Stimulated activated CD8-positive, alpha-beta memory T cell treated with anti-CD3 and anti-CD28 coated beads, Interleukin-15, amount 100 ng/mL, for 24 hours (primary cell): Measurements from ENCODE around the gene CASP5.
"Not testable (repeated sequence)": the region's sequence is repeated elsewhere in the genome, so short reads cannot be mapped to it uniquely, and the experiment has no call there.

Source experiments
- DNase-seq: peaks from one replicate; pipeline ENCODE4 v3.0.0-alpha.2; 2020; ENCODE audit warnings: low read depth

The CASP5 gene

GRCh38 chr11:105033343-105033742 is 10.4 kb upstream of the CASP5 start:
- DNase-seq: no peak

DNA sequence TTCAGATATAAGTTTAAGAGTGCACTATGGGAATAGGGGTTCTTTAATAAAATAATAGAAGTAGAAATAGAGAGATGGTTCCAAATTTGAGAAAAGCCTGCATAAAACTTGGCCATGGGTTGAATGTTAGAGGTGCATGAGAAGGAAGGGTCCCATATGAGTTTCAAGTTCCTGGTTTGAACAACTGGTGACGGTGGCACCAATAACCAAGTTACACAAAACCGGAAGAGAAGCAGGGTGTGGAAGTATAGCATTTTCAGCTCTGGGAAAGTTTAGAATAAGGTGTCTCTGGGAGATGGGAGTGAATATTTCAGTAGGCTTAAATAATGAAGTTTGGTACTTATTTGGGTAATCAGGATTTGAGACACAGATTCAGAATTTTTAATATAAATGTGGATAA is 9.5 kb upstream of the CASP5 start:
- DNase-seq: no peak

GRCh38 chr11:105027678-105028077 is 4.7 kb upstream of the CASP5 start:
- no peak for DNase-seq

DNA sequence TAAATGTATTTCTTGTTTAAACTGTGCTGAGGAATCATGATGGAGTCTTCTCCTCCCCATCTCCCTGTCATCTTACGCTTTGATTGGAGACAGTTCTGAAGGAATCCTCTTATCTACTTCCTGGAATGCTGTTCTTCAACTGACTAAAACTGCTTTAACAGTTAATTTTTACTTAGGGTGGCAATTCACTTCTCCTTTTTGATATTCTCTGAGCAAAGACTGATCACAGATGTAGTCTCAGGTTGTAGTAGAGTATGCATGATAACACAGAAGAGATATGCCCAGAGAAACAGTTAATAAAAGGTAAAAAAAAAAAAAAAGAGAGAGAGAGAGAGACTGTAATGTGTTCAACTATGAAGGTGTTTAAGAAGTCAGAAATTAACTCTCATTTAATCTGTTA is 1.4 kb upstream of the CASP5 start:
- DNase-seq: no peak

GRCh38 chr11:105022527-105022926 is 441 bp downstream of the CASP5 start:
- no peak for DNase-seq

DNA sequence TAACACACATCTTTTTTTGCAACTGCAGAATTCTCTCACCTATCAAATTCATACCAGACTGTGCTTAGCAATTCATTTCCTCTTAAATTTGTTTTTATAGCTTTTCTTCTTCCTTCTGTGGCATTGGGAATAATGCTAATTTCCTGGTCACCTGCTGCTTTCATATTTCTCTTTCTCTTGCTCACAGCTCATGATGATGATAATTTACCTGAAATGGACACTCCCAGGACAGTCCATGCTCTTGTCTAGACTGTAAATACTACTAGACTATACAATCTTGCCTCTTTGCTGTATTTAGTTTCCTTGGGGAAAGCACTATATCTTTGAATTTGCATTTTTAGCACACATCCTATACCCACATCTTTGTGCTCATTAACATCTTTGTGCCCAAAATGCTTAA is 15.5 kb downstream of the CASP5 start:
- no peak for DNase-seq

GRCh38 chr11:105005451-105005845 is 17.5 kb downstream of the CASP5 start:
- no peak for DNase-seq

- no peak for DNase-seq
These were observed 18.9 kb downstream of the CASP5 start for GRCh38 chr11:105004021-105004420.

DNA sequence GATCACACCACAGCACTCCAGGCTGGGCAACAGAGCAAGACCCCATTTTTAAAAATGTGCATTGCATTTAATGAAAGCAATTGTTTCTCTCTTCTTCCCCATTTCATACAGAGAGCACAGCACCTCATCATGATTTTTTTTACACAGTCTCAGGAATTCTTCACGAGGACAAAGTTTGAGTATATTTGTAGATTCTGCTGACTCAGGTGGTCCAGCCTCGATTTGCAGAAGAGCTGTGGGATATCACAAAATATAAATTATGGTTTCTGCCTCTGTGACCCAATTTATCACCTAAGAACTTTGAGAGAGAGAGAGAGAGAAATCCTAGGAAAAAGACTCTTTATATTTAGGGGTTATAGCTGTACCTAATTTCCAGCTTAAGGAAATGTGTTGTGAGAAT is 19.8 kb downstream of the CASP5 start:
- DNase-seq: no peak

GRCh38 chr11:105000797-105001196 is 22.2 kb downstream of the CASP5 start:
- peak; percentile 31 for DNase-seq

GRCh38 chr11:105000167-105000566 is 22.8 kb downstream of the CASP5 start:
- DNase-seq: no peak

DNA sequence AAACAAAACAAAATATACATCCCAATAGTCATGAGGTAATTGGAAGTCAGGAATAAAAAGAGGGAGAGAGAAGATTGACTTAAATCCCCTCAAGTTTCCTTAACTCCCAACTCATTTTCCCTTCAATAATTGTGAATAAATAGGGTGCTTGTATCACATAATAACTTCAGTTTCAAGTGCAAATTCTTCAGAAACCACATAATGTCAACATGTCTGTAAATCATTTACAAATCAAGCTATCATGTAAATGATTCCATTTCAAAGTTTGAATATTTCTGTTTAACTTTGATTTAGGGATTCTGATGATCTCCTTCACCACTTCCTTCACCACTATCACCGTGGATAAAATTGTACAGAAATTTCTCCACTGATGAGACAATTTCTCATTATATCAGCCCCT is 23.2 kb downstream of the CASP5 start:
- no peak for DNase-seq

DNA sequence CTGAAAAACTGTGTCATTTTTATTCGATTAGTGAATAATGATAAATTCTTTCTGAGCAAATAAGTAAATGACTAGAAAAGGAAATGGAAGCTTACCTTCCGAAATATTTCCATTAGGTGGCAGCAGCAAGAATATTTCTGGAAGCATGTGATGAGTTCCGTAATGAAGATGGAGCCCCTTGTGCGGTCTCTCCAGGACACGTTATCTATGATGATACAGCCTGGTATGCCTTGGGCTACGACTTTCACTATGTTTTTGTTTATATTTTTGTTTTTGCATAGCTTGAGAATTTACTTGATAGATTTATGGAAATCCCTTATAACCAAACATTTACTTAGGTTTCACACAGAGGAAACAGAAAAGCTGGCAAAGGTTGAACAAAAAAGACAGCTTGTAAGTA is 25.7 kb downstream of the CASP5 start:
- DNase-seq: no peak

DNA sequence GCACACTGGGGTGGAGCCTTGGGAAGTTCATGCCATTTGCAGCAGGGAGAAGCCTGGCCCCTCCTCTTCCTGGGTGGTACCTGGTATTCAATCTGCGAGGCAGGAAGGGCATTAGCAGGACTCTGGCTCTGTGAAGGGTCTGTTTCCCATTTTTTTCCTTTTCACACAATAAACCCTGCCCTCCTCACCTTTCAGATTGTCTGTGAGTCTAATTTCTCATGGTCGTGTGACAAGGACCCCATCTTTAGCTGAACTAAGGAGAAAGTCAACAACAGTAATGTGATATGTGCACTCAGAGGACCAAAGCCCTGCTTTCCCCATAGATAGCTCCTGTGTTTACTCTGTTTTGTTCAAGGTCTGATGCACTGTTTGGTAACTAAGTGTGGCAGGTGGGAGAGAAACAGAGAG is 28.0 kb downstream of the CASP5 start:
- no peak for DNase-seq

- no peak for DNase-seq
These were observed 30.2 kb downstream of the CASP5 start for GRCh38 chr11:104992781-104993180.

- no peak for DNase-seq
These were observed 31.0 kb downstream of the CASP5 start for GRCh38 chr11:104991994-104992393.

GRCh38 chr11:104984808-104985207 is 38.2 kb downstream of the CASP5 start:
- no peak for DNase-seq

DNA sequence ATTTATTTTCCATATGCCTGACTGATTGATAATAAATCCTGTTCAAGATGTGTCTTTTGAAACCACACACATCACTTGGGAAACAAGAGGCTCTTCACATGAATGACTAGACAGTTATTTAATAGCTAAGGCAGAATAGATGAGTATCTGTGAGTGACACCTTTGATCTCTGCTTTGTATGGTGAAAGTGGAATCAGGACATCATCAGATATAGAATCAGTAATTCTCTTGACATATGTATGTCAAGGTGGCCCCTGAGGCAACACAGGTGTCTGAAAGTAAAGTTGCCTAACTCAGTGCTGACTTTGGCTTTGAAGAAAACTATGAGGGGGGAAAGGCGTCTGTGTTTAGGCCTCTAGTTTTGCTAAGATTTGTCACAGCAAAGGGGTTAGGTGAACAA is 43.1 kb downstream of the CASP5 start:
- DNase-seq: no peak

- DNase-seq: no peak
These were observed 49.4 kb downstream of the CASP5 start for GRCh38 chr11:104973616-104974015.

DNA sequence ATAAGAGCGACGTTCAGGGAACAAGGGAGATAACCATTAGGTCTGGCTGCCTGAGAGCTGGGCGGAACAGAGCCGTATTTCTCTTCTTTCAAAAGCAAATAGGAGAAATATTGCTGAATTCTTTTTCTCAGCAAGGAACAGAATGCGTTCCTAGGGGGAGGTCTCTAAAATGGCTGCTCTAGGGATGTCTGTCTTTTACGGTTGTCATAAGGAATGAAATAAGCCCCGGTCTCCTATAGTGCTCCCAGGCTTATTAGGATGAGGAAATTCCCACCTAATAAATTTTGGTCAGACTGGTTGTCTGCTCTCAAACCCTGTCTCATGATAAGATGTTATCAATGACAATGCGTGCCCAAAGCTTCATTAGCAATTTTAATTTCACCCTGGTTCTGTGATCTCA is 50.0 kb downstream of the CASP5 start:
- DNase-seq: not testable (repeated sequence)

DNA sequence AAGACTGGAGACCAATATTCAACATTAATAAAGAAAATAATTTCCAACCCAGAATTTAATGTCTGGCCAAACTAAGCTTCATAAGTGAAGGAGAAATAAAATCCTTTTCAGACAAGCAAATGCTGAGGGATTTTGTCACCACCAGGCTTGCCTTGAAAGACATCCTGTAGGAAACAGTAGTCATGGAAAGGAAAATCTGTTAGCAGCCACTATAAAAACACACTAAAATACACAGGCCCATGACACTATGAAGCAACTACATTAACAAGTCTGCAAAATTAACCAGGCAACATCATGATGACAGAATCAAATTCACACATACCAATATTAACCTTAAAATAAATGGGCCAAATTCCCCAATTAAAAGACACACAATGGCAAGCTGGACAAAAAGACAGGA is 52.2 kb downstream of the CASP5 start:
- no peak for DNase-seq

- DNase-seq: no peak
These were observed 53.9 kb downstream of the CASP5 start for GRCh38 chr11:104968856-104969776.

DNA sequence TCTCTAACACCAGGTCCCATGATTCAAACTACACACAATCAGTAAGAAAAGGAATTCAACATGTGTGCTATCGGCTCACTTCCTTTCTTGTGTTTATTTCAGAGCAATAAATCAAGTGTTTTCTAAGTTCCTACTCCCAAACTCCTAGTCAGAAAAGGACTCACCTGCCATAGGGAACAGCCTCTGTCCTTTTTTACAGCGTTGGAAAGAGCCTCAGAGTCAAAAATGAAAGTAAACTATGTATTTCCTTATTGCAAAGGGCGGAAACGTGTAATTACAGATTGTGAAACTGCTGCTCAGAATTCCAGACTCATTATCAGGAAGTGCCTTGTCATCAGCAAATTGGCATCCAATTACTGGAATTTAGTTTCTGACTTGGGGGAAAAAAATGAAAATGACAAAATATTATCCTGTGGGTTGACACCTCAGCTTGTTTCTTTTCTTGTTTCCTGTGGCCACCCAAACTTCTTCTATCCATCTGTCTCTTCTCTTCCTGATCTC is 54.6 kb downstream of the CASP5 start, which contains the start of gene CASP4:
Gene CASP4, minus strand, starts transcription at position 220 of the 501 bp plus-strand sequence. Its CDS starts 49 bp downstream, at position 171.
- DNase-seq: no peak
